PFSK-1 (cell line): ENCODE measurements around the gene PLEKHA6.

Experiments
- POLR2AphosphoS5 ChIP-seq: IDR thresholded peaks from 2 replicates; pipeline ENCODE4 v1.6.1; 2012; ENCODE audit warnings: low read depth, mild to moderate bottlenecking, control low read depth, low read length, moderate library complexity
- REST ChIP-seq, 2 experiments: IDR thresholded peaks; 2 replicates each; pipeline versions ENCODE4 v1.6.1 to v1.8.0; 2011 to 2012; ENCODE audit warnings: low read depth in 2 of 2, low read length in 2 of 2, control low read depth in 1 of 2, inconsistent platforms in 1 of 2, mild to moderate bottlenecking in 1 of 2, moderate library complexity in 1 of 2; ENCODE audit not compliant: insufficient read depth in 1 of 2
- SIN3A ChIP-seq: IDR thresholded peaks from 2 replicates; pipeline ENCODE4 v1.6.1; 2012; ENCODE audit warnings: mild to moderate bottlenecking, low read length, moderate library complexity, borderline replicate concordance; ENCODE audit not compliant: insufficient read depth
- TAF1 ChIP-seq: IDR thresholded peaks from 2 replicates; pipeline ENCODE4 v1.6.1; 2012; ENCODE audit warnings: low read length, control low read depth, borderline replicate concordance; ENCODE audit not compliant: insufficient read depth

- TF ChIP-seq REST (IDR thresholded peaks at IDR 0.05; ENCODE audit: insufficient read depth in 1 of 2, low read depth in 2 of 2, low read length in 2 of 2) (no peak), SIN3A (no peak), TAF1 (no peak), POLR2AphosphoS5 (no peak)
Measured at GRCh38 chr1:204221271-204221670, 138.5 kb downstream of the PLEKHA6 start.
